ENCODE measurements around the gene BDNF.

BDNF gene

GRCh38 chr11:27705873-27706820, 5.9 kb upstream of the BDNF start:
- DNase-seq (ENCODE audit: low spot score), result peak; percentile 86

GRCh38 chr11:27703481-27703880, 3.2 kb upstream of the BDNF start:
- no peak for DNase-seq (ENCODE audit: low spot score)

GRCh38 chr11:27702811-27703210, 2.6 kb upstream of the BDNF start:
- no peak for DNase-seq (ENCODE audit: low spot score)

GRCh38 chr11:27701355-27702105, 1.3 kb upstream of the BDNF start:
- peak; percentile 42 for DNase-seq (ENCODE audit: low spot score)

- DNase-seq (ENCODE audit: low spot score), result no peak
These were observed 317 bp downstream of the BDNF start for GRCh38 chr11:27699926-27700350.

GRCh38 chr11:27699242-27699925, 871 bp downstream of the BDNF start:
- DNase-seq (ENCODE audit: low spot score), result peak; percentile 40

- peak; percentile 95 for DNase-seq (ENCODE audit: low spot score)
These were observed 1.4 kb downstream of the BDNF start for GRCh38 chr11:27698872-27699241.

- no peak for DNase-seq (ENCODE audit: low spot score)
These were observed 2.5 kb downstream of the BDNF start for GRCh38 chr11:27697679-27698275.

GRCh38 chr11:27696961-27697360, 3.3 kb downstream of the BDNF start:
- no peak for DNase-seq (ENCODE audit: low spot score)

- no peak for DNase-seq (ENCODE audit: low spot score)
These were observed 4.1 kb downstream of the BDNF start for GRCh38 chr11:27696115-27696514.

- no peak for DNase-seq (ENCODE audit: low spot score)
These were observed 5.3 kb downstream of the BDNF start for GRCh38 chr11:27694992-27695391.

GRCh38 chr11:27693398-27693797, 6.9 kb downstream of the BDNF start:
- DNase-seq (ENCODE audit: low spot score), result no peak

- no peak for DNase-seq (ENCODE audit: low spot score)
These were observed 7.5 kb downstream of the BDNF start for GRCh38 chr11:27692781-27693180.

- no peak for DNase-seq (ENCODE audit: low spot score)
These were observed 12.2 kb downstream of the BDNF start for GRCh38 chr11:27688076-27688475.

GRCh38 chr11:27681664-27682063, 18.6 kb downstream of the BDNF start:
- no peak for DNase-seq (ENCODE audit: low spot score)

- DNase-seq (ENCODE audit: low spot score), result no peak
These were observed 20.9 kb downstream of the BDNF start for GRCh38 chr11:27679136-27680015.

- no peak for DNase-seq (ENCODE audit: low spot score)
These were observed 22.0 kb downstream of the BDNF start for GRCh38 chr11:27678242-27678641.

GRCh38 chr11:27677108-27677507, 23.1 kb downstream of the BDNF start:
- no peak for DNase-seq (ENCODE audit: low spot score)

- DNase-seq (ENCODE audit: low spot score), result no peak
These were observed 26.1 kb downstream of the BDNF start for GRCh38 chr11:27673979-27674663.

- no peak for DNase-seq (ENCODE audit: low spot score)
These were observed 27.3 kb downstream of the BDNF start for GRCh38 chr11:27672836-27673464.
